ENCODE data around the gene SEC14L5.

DNA sequence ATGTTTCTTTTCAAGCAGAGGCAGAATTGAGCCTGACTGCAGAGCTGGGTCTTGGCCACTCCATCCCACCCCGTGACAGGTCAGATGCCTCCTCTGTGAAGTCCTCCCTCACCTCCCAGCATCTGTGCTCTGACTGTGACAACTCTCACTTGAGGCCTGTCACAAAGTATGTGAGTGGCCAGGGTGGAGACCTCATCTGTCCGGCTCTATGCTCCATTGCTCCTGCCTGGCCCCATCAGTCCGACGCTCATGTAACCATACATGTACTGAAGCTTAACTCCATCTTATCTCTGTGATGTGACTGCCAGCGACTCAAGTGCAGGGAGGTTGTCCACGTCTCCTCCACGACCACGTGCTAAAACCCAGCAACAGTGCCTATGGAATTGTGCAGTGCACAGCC lies 24.7 kb upstream of the SEC14L5 start:
- no peak for TF ChIP-seq POLR2AphosphoS5 (IDR thresholded peaks at IDR 0.05)
- TF ChIP-seq POLR2A (IDR thresholded peaks at IDR 0.05): no peak

Measured in prostate gland (tissue), 1 donor.